Glutamatergic neuron (in vitro differentiated cells): Measurements from ENCODE around the gene AHI1. TPM values are rescaled to one million over a fixed set of nuclear protein-coding genes. Genes with fewer than 3 reads are reported as not detected.
"Not testable (repeated sequence)": the region's sequence is repeated elsewhere in the genome, so short reads cannot be mapped to it uniquely, and the experiment has no call there.

Source experiments
- DNase-seq: peaks from one replicate; pipeline ENCODE4 v3.0.0; 2022
- H3K27ac Mint-ChIP-seq: one replicate; pipeline ENCODE4 v1.8.0; 2020; ENCODE audit warnings: mild to moderate bottlenecking, mixed read lengths, inconsistent platforms; ENCODE audit not compliant: unreplicated experiment
- H3K27me3 Mint-ChIP-seq: one replicate; pipeline ENCODE4 v1.8.0; 2020; ENCODE audit warnings: mild to moderate bottlenecking, moderate library complexity, mixed read lengths, inconsistent platforms; ENCODE audit not compliant: unreplicated experiment
- H3K36me3 Mint-ChIP-seq: one replicate; pipeline ENCODE4 v1.8.0; 2020; ENCODE audit warnings: mild to moderate bottlenecking, mixed read lengths, inconsistent platforms; ENCODE audit not compliant: unreplicated experiment
- H3K4me1 Mint-ChIP-seq: one replicate; pipeline ENCODE4 v1.8.0; 2020; ENCODE audit warnings: mild to moderate bottlenecking, low read depth, mixed read lengths, inconsistent platforms; ENCODE audit not compliant: unreplicated experiment
- H3K4me3 Mint-ChIP-seq: one replicate; pipeline ENCODE4 v1.8.0; 2020; ENCODE audit warnings: mild to moderate bottlenecking, mixed read lengths, inconsistent platforms; ENCODE audit not compliant: unreplicated experiment
- H3K9me3 Mint-ChIP-seq: one replicate; pipeline ENCODE4 v1.8.0; 2020; ENCODE audit warnings: mild to moderate bottlenecking, moderate library complexity, mixed read lengths, inconsistent platforms; ENCODE audit not compliant: unreplicated experiment
- CTCF ChIP-seq: fragments of 200-600 bp; sonication (generic); IDR thresholded peaks from one replicate; pipeline ENCODE4 v1.5.0; 2021; ENCODE audit not compliant: partially characterized antibody, unreplicated experiment
- total RNA-seq: library from RNA; stranded (reverse); fragmentation: NEBNext Ultra II Directional; extraction: Animal tissue kit (Norgen Biotek cat#: 25700); gene quantifications from one replicate; pipeline ENCODE4 v1.2.1, GENCODE V29; 2021; ENCODE audit not compliant: unreplicated experiment

The AHI1 gene
- total RNA-seq, 1 donor from 2014 or later, result 11.1 TPM

GRCh38 chr6:135380793-135381192 is 116.7 kb downstream of the AHI1 start:
- no peaks in the 10 kb centered on the region for H3K36me3 Mint-ChIP-seq

GRCh38 chr6:135379647-135380046 is 117.9 kb downstream of the AHI1 start:
- H3K36me3 Mint-ChIP-seq, result no peaks in the 10 kb centered on the region
- no peaks in the 10 kb centered on the region for H3K4me1 Mint-ChIP-seq
- no peak overlapping the region for H3K4me3 Mint-ChIP-seq
- H3K27me3 Mint-ChIP-seq, result no peaks in the 10 kb centered on the region
- peaks cover 2% of the 10 kb centered on the region for H3K9me3 Mint-ChIP-seq
- DNase-seq, result no peak
- TF ChIP-seq CTCF, result no peak
- H3K27ac Mint-ChIP-seq, result no peak overlapping the region

More at GRCh38 chr6:135380793-135381192, 116.7 kb downstream of the AHI1 start:
- Mint-ChIP-seq H3K4me1 (no peaks in the 10 kb centered on the region), H3K27ac (no peak overlapping the region), H3K27me3 (no peaks in the 10 kb centered on the region), H3K4me3 (no peak overlapping the region), H3K9me3 (peaks cover 2% of the 10 kb centered on the region)
- TF ChIP-seq CTCF, result no peak
- DNase-seq, result no peak

- TF ChIP-seq CTCF, result no peak
- Mint-ChIP-seq H3K27ac (no peak overlapping the region), H3K9me3 (peaks cover under 1% of the 10 kb centered on the region), H3K4me1 (no peaks in the 10 kb centered on the region), H3K36me3 (peaks cover 12% of the 10 kb centered on the region), H3K4me3 (no peak overlapping the region), H3K27me3 (no peaks in the 10 kb centered on the region)
- no peak for DNase-seq
Measured at GRCh38 chr6:135372758-135373157, 124.8 kb downstream of the AHI1 start.

GRCh38 chr6:135363622-135364021 is 133.9 kb downstream of the AHI1 start:
- DNase-seq, result peak; percentile 18
- H3K9me3 Mint-ChIP-seq, result peaks cover 11% of the 10 kb centered on the region
- not testable (repeated sequence) for H3K4me3 Mint-ChIP-seq, H3K27me3 Mint-ChIP-seq, H3K4me1 Mint-ChIP-seq, H3K27ac Mint-ChIP-seq
- peaks cover 32% of the 10 kb centered on the region for H3K36me3 Mint-ChIP-seq

- no peak for DNase-seq
- Mint-ChIP-seq H3K27ac (no peak overlapping the region), H3K36me3 (peaks cover 21% of the 10 kb centered on the region), H3K4me1 (no peaks in the 10 kb centered on the region), H3K27me3 (peaks cover 4% of the 10 kb centered on the region), H3K4me3 (no peak overlapping the region), H3K9me3 (peaks cover 7% of the 10 kb centered on the region)
- no peak for TF ChIP-seq CTCF
Measured at GRCh38 chr6:135362124-135362523, 135.4 kb downstream of the AHI1 start.

GRCh38 chr6:135360222-135360621 is 137.3 kb downstream of the AHI1 start:
- DNase-seq, result no peak
- peaks cover 5% of the 10 kb centered on the region for H3K9me3 Mint-ChIP-seq
- peaks cover 5% of the 10 kb centered on the region for H3K36me3 Mint-ChIP-seq
- H3K4me3 Mint-ChIP-seq, result no peak overlapping the region
- H3K27me3 Mint-ChIP-seq, result peaks cover 4% of the 10 kb centered on the region
- H3K27ac Mint-ChIP-seq, result no peak overlapping the region
- no peak for TF ChIP-seq CTCF
- no peaks in the 10 kb centered on the region for H3K4me1 Mint-ChIP-seq
